ENCODE results near the gene LRBA.
A peak's percentile ranks its signal among the peaks of the same experiment; 100 is the strongest.
"Not testable (repeated sequence)": the region's sequence is repeated elsewhere in the genome, so short reads cannot be mapped to it uniquely, and the experiment has no call there.

Gene LRBA

GRCh38 chr4:151014521-151015458 lies at the start of gene LRBA:
Gene LRBA, minus strand, starts transcription at chr4:151015284. Its CDS starts 642 bp downstream, at chr4:151014642.
- H3K27me3 ChIP-seq (ENCODE audit: control insufficient read depth, low read length): no peaks in the 10 kb centered on the region
- H3K4me2 ChIP-seq (ENCODE audit: low read length): peak within 1 kb of the TSS; percentile 98
- peaks cover 23% of the 10 kb centered on the region for H3K4me1 ChIP-seq (ENCODE audit: control insufficient read depth, low read length)
- peaks cover 37% of the 10 kb centered on the region for H3K36me3 ChIP-seq (ENCODE audit: control insufficient read depth, low read length)
- TF ChIP-seq CTCF (IDR thresholded peaks at IDR 0.05; ENCODE audit: low read depth, low read length, poor library complexity, severe bottlenecking) (no peak), EZH2phosphoT487 (IDR thresholded peaks at IDR 0.05; ENCODE audit: borderline replicate concordance, low read length) (no peak)
- no peaks in the 10 kb centered on the region for H3K9me2 ChIP-seq (replicated peaks; ENCODE audit: control insufficient read depth, low read length)
- H3K27ac ChIP-seq (ENCODE audit: low read depth, low read length): peak within 1 kb of the TSS; percentile 92
- no peaks in the 10 kb centered on the region for H3K9me3 ChIP-seq (ENCODE audit: control insufficient read depth, insufficient read depth, low read length)
- peak within 1 kb of the TSS; percentile 93 for H3K4me3 ChIP-seq (ENCODE audit: low read length)
- H4K20me1 ChIP-seq (ENCODE audit: control insufficient read depth, insufficient read depth, low read depth, low read length): peaks cover 11% of the 10 kb centered on the region; the same call in 1 of the 2 replicates
- H3F3A ChIP-seq (ENCODE audit: control insufficient read depth, insufficient read depth): no peaks in the 10 kb centered on the region; the same call in 1 of the 2 replicates
- peaks cover 58% of the 10 kb centered on the region for H3K79me2 ChIP-seq (ENCODE audit: control insufficient read depth, low read length)

GRCh38 chr4:151063143-151063542 lies 48.1 kb upstream of the LRBA start:
- H3K9me2 ChIP-seq (replicated peaks; ENCODE audit: control insufficient read depth, low read length); H3K36me3 ChIP-seq (ENCODE audit: control insufficient read depth, low read length); H3K27me3 ChIP-seq (ENCODE audit: control insufficient read depth, low read length); H3F3A ChIP-seq (ENCODE audit: control insufficient read depth, insufficient read depth); H3K4me3 ChIP-seq (ENCODE audit: low read length); H3K9me3 ChIP-seq (ENCODE audit: control insufficient read depth, insufficient read depth, low read length); H3K4me1 ChIP-seq (ENCODE audit: control insufficient read depth, low read length); H3K79me2 ChIP-seq (ENCODE audit: control insufficient read depth, low read length); H4K20me1 ChIP-seq (ENCODE audit: control insufficient read depth, insufficient read depth, low read depth, low read length); H3K27ac ChIP-seq (ENCODE audit: low read depth, low read length); H3K4me2 ChIP-seq (ENCODE audit: low read length): not testable (repeated sequence)

- no peak overlapping the region for H3K27ac ChIP-seq (ENCODE audit: low read depth, low read length)
- H3F3A ChIP-seq (ENCODE audit: control insufficient read depth, insufficient read depth): no peaks in the 10 kb centered on the region
- H3K79me2 ChIP-seq (ENCODE audit: control insufficient read depth, low read length): no peaks in the 10 kb centered on the region
- H3K4me3 ChIP-seq (ENCODE audit: low read length): no peak overlapping the region
- no peak for TF ChIP-seq CTCF (IDR thresholded peaks at IDR 0.05; ENCODE audit: low read depth, low read length, poor library complexity, severe bottlenecking)
- TF ChIP-seq EZH2phosphoT487 (IDR thresholded peaks at IDR 0.05; ENCODE audit: borderline replicate concordance, low read length): no peak
- H3K36me3 ChIP-seq (ENCODE audit: control insufficient read depth, low read length): no peaks in the 10 kb centered on the region
- H4K20me1 ChIP-seq (ENCODE audit: control insufficient read depth, insufficient read depth, low read depth, low read length): no peaks in the 10 kb centered on the region
- H3K4me1 ChIP-seq (ENCODE audit: control insufficient read depth, low read length): no peaks in the 10 kb centered on the region
- no peaks in the 10 kb centered on the region for H3K9me3 ChIP-seq (ENCODE audit: control insufficient read depth, insufficient read depth, low read length)
- H3K27me3 ChIP-seq (ENCODE audit: control insufficient read depth, low read length): no peaks in the 10 kb centered on the region
- no peak overlapping the region for H3K4me2 ChIP-seq (ENCODE audit: low read length)
- no peaks in the 10 kb centered on the region for H3K9me2 ChIP-seq (replicated peaks; ENCODE audit: control insufficient read depth, low read length)
These were observed 40.5 kb upstream of the LRBA start for GRCh38 chr4:151055539-151055938.

GRCh38 chr4:151052785-151053184 lies 37.7 kb upstream of the LRBA start:
- Histone ChIP-seq H3K4me2 (ENCODE audit: low read length) (no peak overlapping the region), H3K4me3 (ENCODE audit: low read length) (no peak overlapping the region), H3K27ac (ENCODE audit: low read depth, low read length) (no peak overlapping the region)

More at GRCh38 chr4:151052785-151053184, 37.7 kb upstream of the LRBA start:
- Histone ChIP-seq H3K27me3 (ENCODE audit: control insufficient read depth, low read length) (no peaks in the 10 kb centered on the region), H3K36me3 (ENCODE audit: control insufficient read depth, low read length) (no peaks in the 10 kb centered on the region), H3F3A (ENCODE audit: control insufficient read depth, insufficient read depth) (no peaks in the 10 kb centered on the region), H4K20me1 (ENCODE audit: control insufficient read depth, insufficient read depth, low read depth, low read length) (no peaks in the 10 kb centered on the region), H3K4me1 (ENCODE audit: control insufficient read depth, low read length) (no peaks in the 10 kb centered on the region), H3K9me2 (replicated peaks; ENCODE audit: control insufficient read depth, low read length) (no peaks in the 10 kb centered on the region), H3K9me3 (ENCODE audit: control insufficient read depth, insufficient read depth, low read length) (no peaks in the 10 kb centered on the region), H3K79me2 (ENCODE audit: control insufficient read depth, low read length) (no peaks in the 10 kb centered on the region)
- TF ChIP-seq CTCF (IDR thresholded peaks at IDR 0.05; ENCODE audit: low read depth, low read length, poor library complexity, severe bottlenecking): no peak
- TF ChIP-seq EZH2phosphoT487 (IDR thresholded peaks at IDR 0.05; ENCODE audit: borderline replicate concordance, low read length): no peak
